A549 (cell line): ENCODE data around the gene GMIP. TPM values are rescaled to one million over a fixed set of nuclear protein-coding genes. Genes with fewer than 3 reads are reported as not detected.
A peak's percentile ranks its signal among the peaks of the same experiment; 100 is the strongest.

Source experiments
- ATAC-seq, 2 experiments: fragments of 200-7000 bp in 1 of 2; fragments of >200 bp in 1 of 2; cut with Nextera tagmentation in 1 of 2; cut with Tn5 transposase in 1 of 2; 3 replicates each; pipeline versions ENCODE4 v1.8.0 to v1.9.1; 2018 to 2020; ENCODE audit warnings: mild to moderate bottlenecking in 1 of 2, moderate library complexity in 1 of 2
- CTCF ChIA-PET: fragments of 300-600 bp; sonication (Branson Sonifier 250); formaldehyde crosslinking; extraction: SDS; loops from one replicate; lab custom pipeline; 2021; ENCODE audit warnings: antibody characterized with exemption, inconsistent platforms; lab: Yijun Ruan, JAX
- POLR2A ChIA-PET: fragments of 350-600 bp; formaldehyde crosslinking; extraction: SDS; loops from one replicate; lab custom pipeline; 2021; ENCODE audit warnings: antibody characterized with exemption, inconsistent platforms; lab: Yijun Ruan, JAX
- DNase-seq, 2 experiments: peaks; one replicate each; pipeline versions ENCODE4 v3.0.0 to v3.0.0-alpha.2; 2011 to 2016; ENCODE audit warnings: low read depth in 1 of 2, low spot score in 1 of 2
- FAIRE-seq: peaks from 2 replicates; lab custom pipeline; 2011; peaks lifted over from hg19 to GRCh38; lab: Jason Lieb, UNC
- H3K27ac ChIP-seq, 2 experiments: fragments of >200 bp; sonication (Bioruptor Twin); formaldehyde crosslinking; 3 replicates each; pipeline ENCODE4 v1.5.1; 2016 to 2017
- H3K4me1 ChIP-seq: fragments of >200 bp; sonication (Bioruptor Twin); formaldehyde crosslinking; 3 replicates; pipeline ENCODE4 v1.6.1; 2016
- H3K4me2 ChIP-seq: fragments of >200 bp; sonication (Bioruptor Twin); formaldehyde crosslinking; 3 replicates; pipeline ENCODE4 v1.6.1; 2016
- H3K4me3 ChIP-seq: fragments of >200 bp; sonication (Bioruptor Twin); formaldehyde crosslinking; 3 replicates; pipeline ENCODE4 v1.5.1; 2016
- H3K9me3 ChIP-seq: fragments of >200 bp; sonication (Bioruptor Twin); formaldehyde crosslinking; 3 replicates; pipeline ENCODE4 v1.6.1; 2016
- CEBPB ChIP-seq, 2 experiments: fragments of >200 bp in 1 of 2; sonication (Bioruptor Twin) in 1 of 2; formaldehyde crosslinking in 1 of 2; IDR thresholded peaks; 2 replicates each; pipeline ENCODE4 v1.6.1; 2012 to 2016
- CHD2 ChIP-seq: fragments of 150-350 bp; IDR thresholded peaks from 2 replicates; pipeline ENCODE4 v1.6.1; 2014; ENCODE audit warnings: low read length; ENCODE audit not compliant: partially characterized antibody
- EHF ChIP-seq: fragments of 250-450 bp; sonication (Bioruptor Pico); IDR thresholded peaks from 2 replicates; pipeline ENCODE4 v1.5.0; 2020; ENCODE audit warnings: mild to moderate bottlenecking
- FOSB ChIP-seq: fragments of 250-450 bp; sonication (Bioruptor Pico); IDR thresholded peaks from 2 replicates; pipeline ENCODE4 v1.5.0; 2020; ENCODE audit warnings: mild to moderate bottlenecking, moderate library complexity
- FOSL2 ChIP-seq, 2 experiments: fragments of 450-650 bp in 1 of 2; fragments of >200 bp in 1 of 2; sonication (Bioruptor Twin) in 1 of 2; formaldehyde crosslinking; IDR thresholded peaks; 2 replicates each; pipeline versions ENCODE4 v1.5.0 to v1.6.1; 2016 to 2020; ENCODE audit warnings: mild to moderate bottlenecking in 1 of 2, moderate library complexity in 1 of 2
- GATA3 ChIP-seq: IDR thresholded peaks from 2 replicates; pipeline ENCODE4 v1.6.1; 2012; ENCODE audit warnings: borderline replicate concordance
- HOXA7 ChIP-seq: fragments of 250-450 bp; sonication (Bioruptor Pico); IDR thresholded peaks from 2 replicates; pipeline ENCODE4 v1.5.0; 2020; ENCODE audit warnings: mild to moderate bottlenecking, moderate library complexity
- HOXB13 ChIP-seq: fragments of 250-450 bp; sonication (Bioruptor Pico); IDR thresholded peaks from 2 replicates; pipeline ENCODE4 v1.5.0; 2020; ENCODE audit warnings: low read depth, mild to moderate bottlenecking, moderate library complexity
- JUN ChIP-seq, 2 experiments: fragments of >200 bp; sonication (Bioruptor Twin); formaldehyde crosslinking; IDR thresholded peaks; 2 replicates in 1 of 2; 3 replicates in 1 of 2; pipeline ENCODE4 v1.6.1; 2016 to 2017
- KDM5A ChIP-seq: fragments of 200-600 bp; sonication (generic); IDR thresholded peaks from 2 replicates; pipeline ENCODE4 v1.6.1; 2016; ENCODE audit warnings: antibody characterized with exemption, mild to moderate bottlenecking
- MAFK ChIP-seq: fragments of 450-650 bp; IDR thresholded peaks from 2 replicates; pipeline ENCODE4 v1.6.1; 2014; ENCODE audit not compliant: partially characterized antibody
- PHF8 ChIP-seq: fragments of 200-600 bp; sonication (generic); IDR thresholded peaks from 2 replicates; pipeline ENCODE4 v1.6.1; 2016; ENCODE audit warnings: low read depth, mild to moderate bottlenecking, antibody characterized with exemption, moderate library complexity, borderline replicate concordance
- RCOR1 ChIP-seq: fragments of 150-350 bp; IDR thresholded peaks from 2 replicates; pipeline ENCODE4 v1.6.1; 2014; ENCODE audit warnings: antibody characterized with exemption, low read length, low read depth
- RNF2 ChIP-seq: fragments of 200-600 bp; sonication (generic); IDR thresholded peaks from 2 replicates; pipeline ENCODE4 v1.6.1; 2016; ENCODE audit warnings: low read depth, mild to moderate bottlenecking, antibody characterized with exemption, moderate library complexity, borderline replicate concordance
- SREBF2 ChIP-seq: fragments of 450-650 bp; IDR thresholded peaks from 2 replicates; pipeline ENCODE4 v1.6.1; 2014; ENCODE audit warnings: mild to moderate bottlenecking, moderate library complexity
- TFCP2L1 ChIP-seq: fragments of 250-450 bp; sonication (Bioruptor Pico); IDR thresholded peaks from 2 replicates; pipeline ENCODE4 v1.5.0; 2021; ENCODE audit warnings: mild to moderate bottlenecking
- TP53 ChIP-seq: fragments of 250-450 bp; sonication (Bioruptor Pico); IDR thresholded peaks from 2 replicates; pipeline ENCODE4 v1.5.0; 2021; ENCODE audit warnings: mild to moderate bottlenecking, moderate library complexity
- ZSCAN20 ChIP-seq: fragments of 250-450 bp; sonication (Bioruptor Pico); IDR thresholded peaks from 2 replicates; pipeline ENCODE4 v1.8.0; 2022; ENCODE audit warnings: mild to moderate bottlenecking, moderate library complexity
- WGBS: methylation state at CpG from one replicate; pipeline ENCODE4 v1.1.6; 2017; ENCODE audit errors: missing lambda C conversion rate; 5-methylcytosine and 5-hydroxymethylcytosine counted together
- polyA plus RNA-seq, 4 experiments: library from polyadenylated mRNA; depleted of rRNA in 3 of 4; stranded (reverse); fragments of >200 nt; fragmentation: RNase III in 1 of 4; extraction: RNeasy Plus Mini Kit Qiagen cat#74134 plus additional on column Dnase treatment in 1 of 4; gene quantifications; 2 replicates in 3 of 4; 3 replicates in 1 of 4; pipeline ENCODE4 v1.2.3, GENCODE V29; 2011 to 2017
- TF ChIP-seq, protein P1 (sequence below): IDR thresholded peaks from 2 replicates; pipeline ENCODE4 v1.6.1; 2012; ENCODE audit warnings: low read depth, borderline replicate concordance
- TF ChIP-seq, protein P2 (sequence below): fragments of 450-650 bp; IDR thresholded peaks from 2 replicates; pipeline ENCODE4 v1.6.1; 2014; ENCODE audit warnings: antibody characterized with exemption
- TF ChIP-seq, protein P3 (sequence below): fragments of 250-450 bp; sonication (Bioruptor Pico); IDR thresholded peaks from 2 replicates; pipeline ENCODE4 v1.5.0; 2021; ENCODE audit warnings: mild to moderate bottlenecking, moderate library complexity, borderline replicate concordance
- TF ChIP-seq, protein P4 (sequence below): fragments of >200 bp; sonication (Bioruptor Twin); formaldehyde crosslinking; IDR thresholded peaks from 2 replicates; pipeline ENCODE4 v1.6.1; 2016
- TF ChIP-seq, protein P5 (sequence below): fragments of >200 bp; sonication (Bioruptor Twin); formaldehyde crosslinking; IDR thresholded peaks from 3 replicates; pipeline ENCODE4 v1.5.1; 2016

Gene GMIP
- polyA plus RNA-seq, 2 of the 4 experiments (the other 2 are of a cell fraction): 1.4 to 4.1 TPM

DNA sequence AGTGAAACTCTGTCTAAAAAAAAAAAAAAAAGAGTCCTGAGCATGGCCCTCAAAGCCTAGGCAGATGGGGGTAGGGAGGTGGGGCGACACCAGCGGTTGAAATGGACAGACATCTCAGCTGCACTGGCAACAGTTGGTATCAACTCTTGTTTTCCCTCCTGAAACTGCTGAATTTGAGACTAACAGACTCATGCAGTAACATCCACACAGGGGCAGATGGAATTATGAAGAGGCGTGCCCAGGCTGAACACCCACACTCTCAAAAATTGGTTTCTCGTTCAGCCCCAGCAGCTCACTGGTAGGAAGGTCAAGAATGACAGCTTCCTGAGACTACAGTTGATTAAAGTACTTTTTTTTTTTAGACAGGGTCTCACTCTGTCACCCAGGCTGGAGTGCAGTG, 49.1 kb downstream of the GMIP start:
- WGBS: 91% methylated on average over 4 of the region's 4 CpGs
- POLR2A ChIA-PET: no interaction called here
- DNase-seq: no peak
- CTCF ChIA-PET: no interaction called here
- Histone ChIP-seq H3K27ac (no peak overlapping the region), H3K9me3 (no peaks in the 10 kb centered on the region), H3K4me2 (no peak overlapping the region), H3K4me3 (no peak overlapping the region), H3K4me1 (peaks cover 12% of the 10 kb centered on the region)
- FAIRE-seq: no peak
- no peak for ATAC-seq
- TF ChIP-seq TFCP2L1 (CRISPR knock-in tag): no peak
- no peak for TF ChIP-seq ZSCAN20 (CRISPR knock-in tag)
- TF ChIP-seq JUN (IDR thresholded peaks at IDR 0.05): no peak
- no peak for TF ChIP-seq PHF8
- no peak for TF ChIP-seq FOSB

DNA sequence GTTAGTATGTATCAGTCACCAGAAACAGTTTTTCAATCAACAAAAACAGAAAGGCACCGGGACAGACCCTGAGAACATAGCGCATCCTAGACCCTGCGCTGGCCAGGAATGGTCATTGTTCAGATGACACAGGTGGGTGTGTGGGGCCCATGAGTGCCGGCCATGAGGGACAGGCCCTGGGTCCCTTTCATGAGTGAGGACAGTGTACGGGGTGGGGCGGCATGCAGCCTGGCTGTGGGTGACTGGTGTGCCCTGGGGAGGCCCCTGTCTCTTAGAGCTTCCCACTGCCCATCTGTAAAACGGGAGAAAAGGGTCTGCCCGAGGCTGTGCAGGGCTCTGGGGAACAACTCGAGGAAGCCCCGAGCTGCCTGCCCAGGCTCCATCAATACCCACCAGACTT, 50.8 kb downstream of the GMIP start:
- CTCF ChIA-PET: no interaction called here
- WGBS: 88% methylated on average over 10 of the region's 10 CpGs
- ATAC-seq: no peak
- Histone ChIP-seq H3K4me1 (peaks cover 12% of the 10 kb centered on the region), H3K27ac (no peak overlapping the region), H3K4me3 (no peak overlapping the region), H3K4me2 (no peak overlapping the region), H3K9me3 (no peaks in the 10 kb centered on the region)
- DNase-seq: no peak
- FAIRE-seq: no peak
- TF ChIP-seq MAFK (no peak), HOXA7 (CRISPR knock-in tag) (no peak), CHD2 (no peak), TP53 (CRISPR knock-in tag) (no peak), FOSB (no peak), SREBF2 (no peak), EHF (CRISPR knock-in tag) (no peak), RNF2 (no peak), RCOR1 (no peak), KDM5A (no peak), HOXB13 (no peak), GATA3 (no peak), PHF8 (no peak)
- TF ChIP-seq, protein P1, sequence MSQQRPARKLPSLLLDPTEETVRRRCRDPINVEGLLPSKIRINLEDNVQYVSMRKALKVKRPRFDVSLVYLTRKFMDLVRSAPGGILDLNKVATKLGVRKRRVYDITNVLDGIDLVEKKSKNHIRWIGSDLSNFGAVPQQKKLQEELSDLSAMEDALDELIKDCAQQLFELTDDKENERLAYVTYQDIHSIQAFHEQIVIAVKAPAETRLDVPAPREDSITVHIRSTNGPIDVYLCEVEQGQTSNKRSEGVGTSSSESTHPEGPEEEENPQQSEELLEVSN: no peak
- TF ChIP-seq, protein P2, sequence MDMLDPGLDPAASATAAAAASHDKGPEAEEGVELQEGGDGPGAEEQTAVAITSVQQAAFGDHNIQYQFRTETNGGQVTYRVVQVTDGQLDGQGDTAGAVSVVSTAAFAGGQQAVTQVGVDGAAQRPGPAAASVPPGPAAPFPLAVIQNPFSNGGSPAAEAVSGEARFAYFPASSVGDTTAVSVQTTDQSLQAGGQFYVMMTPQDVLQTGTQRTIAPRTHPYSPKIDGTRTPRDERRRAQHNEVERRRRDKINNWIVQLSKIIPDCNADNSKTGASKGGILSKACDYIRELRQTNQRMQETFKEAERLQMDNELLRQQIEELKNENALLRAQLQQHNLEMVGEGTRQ: no peak
- TF ChIP-seq, protein P3, sequence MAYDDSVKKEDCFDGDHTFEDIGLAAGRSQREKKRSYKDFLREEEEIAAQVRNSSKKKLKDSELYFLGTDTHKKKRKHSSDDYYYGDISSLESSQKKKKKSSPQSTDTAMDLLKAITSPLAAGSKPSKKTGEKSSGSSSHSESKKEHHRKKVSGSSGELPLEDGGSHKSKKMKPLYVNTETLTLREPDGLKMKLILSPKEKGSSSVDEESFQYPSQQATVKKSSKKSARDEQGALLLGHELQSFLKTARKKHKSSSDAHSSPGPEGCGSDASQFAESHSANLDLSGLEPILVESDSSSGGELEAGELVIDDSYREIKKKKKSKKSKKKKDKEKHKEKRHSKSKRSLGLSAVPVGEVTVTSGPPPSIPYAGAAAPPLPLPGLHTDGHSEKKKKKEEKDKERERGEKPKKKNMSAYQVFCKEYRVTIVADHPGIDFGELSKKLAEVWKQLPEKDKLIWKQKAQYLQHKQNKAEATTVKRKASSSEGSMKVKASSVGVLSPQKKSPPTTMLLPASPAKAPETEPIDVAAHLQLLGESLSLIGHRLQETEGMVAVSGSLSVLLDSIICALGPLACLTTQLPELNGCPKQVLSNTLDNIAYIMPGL (CRISPR knock-in tag): no peak
- TF ChIP-seq, protein P4, sequence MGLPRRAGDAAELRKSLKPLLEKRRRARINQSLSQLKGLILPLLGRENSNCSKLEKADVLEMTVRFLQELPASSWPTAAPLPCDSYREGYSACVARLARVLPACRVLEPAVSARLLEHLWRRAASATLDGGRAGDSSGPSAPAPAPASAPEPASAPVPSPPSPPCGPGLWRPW: no peak
- POLR2A ChIA-PET: no interaction called here

DNA sequence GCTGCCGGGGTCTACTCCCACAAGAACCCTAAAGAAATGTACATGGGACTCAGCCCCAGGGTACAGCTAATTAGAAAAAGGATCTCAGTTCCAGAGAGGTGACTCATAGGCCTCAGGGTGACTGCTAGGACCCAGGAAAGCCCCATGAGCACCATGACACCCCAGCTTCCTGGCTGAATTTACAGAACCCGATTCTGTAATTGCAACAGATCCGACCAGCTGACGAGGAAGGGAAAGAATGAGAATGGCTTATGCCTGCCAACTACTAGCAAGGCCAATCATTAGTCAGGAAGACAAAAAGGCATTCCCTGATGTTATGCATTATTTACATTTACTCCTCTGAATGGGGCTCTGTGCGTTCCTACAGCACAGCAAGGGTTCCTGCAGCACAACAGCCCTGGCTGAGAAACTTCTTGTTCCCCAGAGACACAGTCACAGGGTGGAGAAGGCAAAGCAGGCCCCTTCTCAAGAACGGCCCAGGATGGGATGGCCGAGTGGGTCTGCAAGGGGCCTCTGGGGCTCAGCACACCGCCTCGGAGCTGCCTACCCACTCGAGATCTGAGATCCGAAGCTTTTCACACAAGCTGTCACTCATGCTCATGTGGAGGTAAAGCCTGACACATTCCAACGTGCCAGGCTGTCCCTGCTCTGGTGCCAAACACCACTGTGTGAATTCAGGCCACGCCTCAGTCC, 52.2 kb downstream of the GMIP start:
- no peaks in the 10 kb centered on the region for H3K9me3 ChIP-seq
- no peak for FAIRE-seq
- TF ChIP-seq PHF8: no peak
- TF ChIP-seq CEBPB (IDR thresholded peaks at IDR 0.05): peak in 1 of 2 experiments; percentile 36; a peak in 1 of 4 replicates
- TF ChIP-seq, protein P5, sequence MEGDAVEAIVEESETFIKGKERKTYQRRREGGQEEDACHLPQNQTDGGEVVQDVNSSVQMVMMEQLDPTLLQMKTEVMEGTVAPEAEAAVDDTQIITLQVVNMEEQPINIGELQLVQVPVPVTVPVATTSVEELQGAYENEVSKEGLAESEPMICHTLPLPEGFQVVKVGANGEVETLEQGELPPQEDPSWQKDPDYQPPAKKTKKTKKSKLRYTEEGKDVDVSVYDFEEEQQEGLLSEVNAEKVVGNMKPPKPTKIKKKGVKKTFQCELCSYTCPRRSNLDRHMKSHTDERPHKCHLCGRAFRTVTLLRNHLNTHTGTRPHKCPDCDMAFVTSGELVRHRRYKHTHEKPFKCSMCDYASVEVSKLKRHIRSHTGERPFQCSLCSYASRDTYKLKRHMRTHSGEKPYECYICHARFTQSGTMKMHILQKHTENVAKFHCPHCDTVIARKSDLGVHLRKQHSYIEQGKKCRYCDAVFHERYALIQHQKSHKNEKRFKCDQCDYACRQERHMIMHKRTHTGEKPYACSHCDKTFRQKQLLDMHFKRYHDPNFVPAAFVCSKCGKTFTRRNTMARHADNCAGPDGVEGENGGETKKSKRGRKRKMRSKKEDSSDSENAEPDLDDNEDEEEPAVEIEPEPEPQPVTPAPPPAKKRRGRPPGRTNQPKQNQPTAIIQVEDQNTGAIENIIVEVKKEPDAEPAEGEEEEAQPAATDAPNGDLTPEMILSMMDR: no peak
- TF ChIP-seq FOSL2 (IDR thresholded peaks at IDR 0.05): no peak
- TF ChIP-seq FOSL2 (CRISPR knock-in tag; IDR thresholded peaks at IDR 0.05): peak; percentile 63
- TF ChIP-seq, all 56 proteins: peak for 2
- DNase-seq (peak; percentile 54 to 58), ATAC-seq (peak; percentile 73 to 74; a peak in 5 of 6 replicates)
- peak overlapping the region; percentile 47 for H3K4me2 ChIP-seq
- ChIA-PET CTCF (interaction anchor here (0.6 to 3.4 kb wide), 3 partner anchors 20 to 59 kb away, joined by 3 to 14 read pairs (median 6); no protein-coding TSS in a partner anchor), POLR2A (no interaction called here)
- H3K4me3 ChIP-seq: no peak overlapping the region
- peak overlapping the region; percentile 50 to 79; a peak in 5 of 6 replicates for H3K27ac ChIP-seq
- H3K4me1 ChIP-seq: peaks cover 12% of the 10 kb centered on the region
- WGBS: 23% methylated on average over 12 of the region's 13 CpGs
